ENCODE measurements around the gene TMEM108.

The TMEM108 gene

DNA sequence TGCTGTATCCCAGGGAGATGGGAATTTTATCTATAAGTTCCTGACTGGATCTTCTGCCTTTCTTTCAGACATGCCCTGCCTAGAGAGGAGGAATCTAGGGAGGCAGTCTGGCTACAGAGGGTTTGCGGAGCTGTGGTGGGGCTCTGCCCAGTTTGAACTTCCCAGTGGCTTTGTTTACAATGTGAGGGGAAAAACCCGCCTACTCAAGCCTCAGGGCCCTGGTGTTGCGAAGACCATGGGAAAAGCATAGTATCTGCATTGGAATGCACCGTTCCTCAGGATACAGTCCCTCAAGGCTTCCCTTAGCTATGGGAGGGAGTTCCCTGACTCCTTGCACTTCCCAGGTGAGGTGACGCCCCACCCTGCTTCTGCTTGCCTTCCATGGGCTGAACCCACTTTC lies 168.7 kb downstream of the TMEM108 start:
- H2AFZ ChIP-seq (ENCODE audit: low read depth, low read length), result no peak overlapping the region
- no peak overlapping the region for H3K27ac ChIP-seq (ENCODE audit: low read length)
- no peaks in the 10 kb centered on the region for H3K27me3 ChIP-seq (ENCODE audit: insufficient read depth, low read length, poor library complexity)
- H4K20me1 ChIP-seq (ENCODE audit: insufficient read depth, low read length), result no peaks in the 10 kb centered on the region
- TF ChIP-seq, protein P1, sequence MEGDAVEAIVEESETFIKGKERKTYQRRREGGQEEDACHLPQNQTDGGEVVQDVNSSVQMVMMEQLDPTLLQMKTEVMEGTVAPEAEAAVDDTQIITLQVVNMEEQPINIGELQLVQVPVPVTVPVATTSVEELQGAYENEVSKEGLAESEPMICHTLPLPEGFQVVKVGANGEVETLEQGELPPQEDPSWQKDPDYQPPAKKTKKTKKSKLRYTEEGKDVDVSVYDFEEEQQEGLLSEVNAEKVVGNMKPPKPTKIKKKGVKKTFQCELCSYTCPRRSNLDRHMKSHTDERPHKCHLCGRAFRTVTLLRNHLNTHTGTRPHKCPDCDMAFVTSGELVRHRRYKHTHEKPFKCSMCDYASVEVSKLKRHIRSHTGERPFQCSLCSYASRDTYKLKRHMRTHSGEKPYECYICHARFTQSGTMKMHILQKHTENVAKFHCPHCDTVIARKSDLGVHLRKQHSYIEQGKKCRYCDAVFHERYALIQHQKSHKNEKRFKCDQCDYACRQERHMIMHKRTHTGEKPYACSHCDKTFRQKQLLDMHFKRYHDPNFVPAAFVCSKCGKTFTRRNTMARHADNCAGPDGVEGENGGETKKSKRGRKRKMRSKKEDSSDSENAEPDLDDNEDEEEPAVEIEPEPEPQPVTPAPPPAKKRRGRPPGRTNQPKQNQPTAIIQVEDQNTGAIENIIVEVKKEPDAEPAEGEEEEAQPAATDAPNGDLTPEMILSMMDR (IDR thresholded peaks at IDR 0.05; ENCODE audit: borderline replicate concordance, extremely low read depth, low read length, poor library complexity, severe bottlenecking), result no peak
- no peak for TF ChIP-seq EZH2 (IDR thresholded peaks at IDR 0.05; ENCODE audit: borderline replicate concordance, low read depth, low read length, severe bottlenecking)
- no peaks in the 10 kb centered on the region for H3K4me1 ChIP-seq (ENCODE audit: insufficient read depth, low read length)
- H3K9ac ChIP-seq (ENCODE audit: low read depth, low read length), result no peak overlapping the region
- DNase-seq (no peak), ATAC-seq (ENCODE audit: insufficient read depth, low read depth) (no peak)
- H3K9me3 ChIP-seq (ENCODE audit: insufficient read depth, low read length, severe bottlenecking), result no peaks in the 10 kb centered on the region
- H3K4me3 ChIP-seq (ENCODE audit: low read depth in 1 of 2, low read length in 2 of 2), result no peak overlapping the region
- H3K36me3 ChIP-seq (ENCODE audit: insufficient read depth, low read length), result no peaks in the 10 kb centered on the region
- no peak overlapping the region for H3K4me2 ChIP-seq (ENCODE audit: insufficient read depth, low read length)
- no peaks in the 10 kb centered on the region for H3K79me2 ChIP-seq (ENCODE audit: insufficient read depth, low read length)

DNA sequence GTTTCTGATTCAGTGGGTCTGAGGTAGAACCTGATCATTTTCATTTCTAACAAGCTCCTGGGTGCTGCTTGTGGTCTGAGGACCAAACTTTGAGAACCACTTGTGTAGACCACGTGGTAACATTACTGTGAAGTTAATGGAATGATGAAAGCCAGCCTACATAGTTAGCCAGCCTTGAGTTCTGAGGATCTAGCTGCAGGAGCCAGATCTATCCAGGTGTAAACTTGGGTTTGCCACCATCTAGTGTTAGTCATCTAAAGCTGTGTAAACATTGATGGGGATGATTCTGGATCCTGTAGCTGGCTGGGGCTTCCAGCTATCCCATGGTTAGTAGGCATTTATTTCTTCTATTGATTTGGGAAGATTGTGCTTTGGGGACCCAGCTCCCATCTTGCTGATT lies 170.0 kb downstream of the TMEM108 start:
- Histone ChIP-seq H3K27me3 (ENCODE audit: insufficient read depth, low read length, poor library complexity) (no peaks in the 10 kb centered on the region), H3K9me3 (ENCODE audit: insufficient read depth, low read length, severe bottlenecking) (no peaks in the 10 kb centered on the region), H3K27ac (ENCODE audit: low read length) (no peak overlapping the region), H3K9ac (ENCODE audit: low read depth, low read length) (no peak overlapping the region), H3K4me3 (ENCODE audit: low read depth in 1 of 2, low read length in 2 of 2) (no peak overlapping the region), H3K4me1 (ENCODE audit: insufficient read depth, low read length) (no peaks in the 10 kb centered on the region), H3K36me3 (ENCODE audit: insufficient read depth, low read length) (no peaks in the 10 kb centered on the region), H2AFZ (ENCODE audit: low read depth, low read length) (no peak overlapping the region), H4K20me1 (ENCODE audit: insufficient read depth, low read length) (no peaks in the 10 kb centered on the region), H3K4me2 (ENCODE audit: insufficient read depth, low read length) (no peak overlapping the region), H3K79me2 (ENCODE audit: insufficient read depth, low read length) (no peaks in the 10 kb centered on the region)
- DNase-seq (no peak), ATAC-seq (ENCODE audit: insufficient read depth, low read depth) (no peak)
- no peak for TF ChIP-seq EZH2 (IDR thresholded peaks at IDR 0.05; ENCODE audit: borderline replicate concordance, low read depth, low read length, severe bottlenecking)
- TF ChIP-seq, protein P1 (IDR thresholded peaks at IDR 0.05; ENCODE audit: borderline replicate concordance, extremely low read depth, low read length, poor library complexity, severe bottlenecking), result no peak

DNA sequence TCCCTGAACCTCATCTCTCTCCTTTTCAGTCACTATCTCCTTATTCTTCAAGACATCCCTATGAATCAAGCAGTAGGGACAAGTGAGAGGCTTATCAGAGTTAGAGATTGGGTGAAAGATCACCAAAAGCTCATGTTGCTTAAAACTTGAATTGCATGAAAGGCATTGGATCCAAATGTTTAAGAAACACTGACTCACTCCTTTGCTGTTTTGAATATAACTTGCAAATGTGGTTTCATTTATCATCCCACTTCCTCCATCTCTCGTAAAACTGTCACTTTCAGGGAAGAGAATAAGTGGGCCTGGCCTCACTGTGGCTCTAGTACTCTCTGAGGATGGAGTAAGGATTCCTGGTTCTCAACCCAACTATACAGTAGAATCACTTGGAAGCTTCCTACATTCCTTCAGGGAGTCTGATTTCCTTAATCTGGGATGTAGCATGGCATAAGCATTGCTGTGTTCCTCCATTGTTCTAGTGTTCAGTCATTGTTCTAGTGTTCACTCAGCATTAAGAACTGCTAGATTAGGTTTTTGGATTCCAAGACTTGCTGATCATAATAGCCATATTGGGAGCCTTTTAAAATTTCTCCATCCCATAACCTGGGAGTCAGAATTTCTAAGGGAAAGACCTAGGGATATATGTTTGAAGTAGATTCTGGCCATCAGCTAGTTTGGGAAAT lies 171.8 kb downstream of the TMEM108 start:
- Histone ChIP-seq H3K9me3 (ENCODE audit: insufficient read depth, low read length, severe bottlenecking) (no peaks in the 10 kb centered on the region), H3K79me2 (ENCODE audit: insufficient read depth, low read length) (no peaks in the 10 kb centered on the region), H3K4me1 (ENCODE audit: insufficient read depth, low read length) (no peaks in the 10 kb centered on the region), H2AFZ (ENCODE audit: low read depth, low read length) (no peak overlapping the region), H3K27ac (ENCODE audit: low read length) (no peak overlapping the region), H3K9ac (ENCODE audit: low read depth, low read length) (no peak overlapping the region), H4K20me1 (ENCODE audit: insufficient read depth, low read length) (no peaks in the 10 kb centered on the region), H3K36me3 (ENCODE audit: insufficient read depth, low read length) (no peaks in the 10 kb centered on the region), H3K4me2 (ENCODE audit: insufficient read depth, low read length) (no peak overlapping the region), H3K4me3 (ENCODE audit: low read depth in 1 of 2, low read length in 2 of 2) (no peak overlapping the region), H3K27me3 (ENCODE audit: insufficient read depth, low read length, poor library complexity) (no peaks in the 10 kb centered on the region)
- no peak for ATAC-seq (ENCODE audit: insufficient read depth, low read depth)
- DNase-seq, result no peak
- TF ChIP-seq, protein P1 (IDR thresholded peaks at IDR 0.05; ENCODE audit: borderline replicate concordance, extremely low read depth, low read length, poor library complexity, severe bottlenecking), result no peak
- TF ChIP-seq EZH2 (IDR thresholded peaks at IDR 0.05; ENCODE audit: borderline replicate concordance, low read depth, low read length, severe bottlenecking), result no peak

Measured in DND-41 (cell line).